ENCODE results near the gene FUCA2.

FUCA2 gene, protein sequence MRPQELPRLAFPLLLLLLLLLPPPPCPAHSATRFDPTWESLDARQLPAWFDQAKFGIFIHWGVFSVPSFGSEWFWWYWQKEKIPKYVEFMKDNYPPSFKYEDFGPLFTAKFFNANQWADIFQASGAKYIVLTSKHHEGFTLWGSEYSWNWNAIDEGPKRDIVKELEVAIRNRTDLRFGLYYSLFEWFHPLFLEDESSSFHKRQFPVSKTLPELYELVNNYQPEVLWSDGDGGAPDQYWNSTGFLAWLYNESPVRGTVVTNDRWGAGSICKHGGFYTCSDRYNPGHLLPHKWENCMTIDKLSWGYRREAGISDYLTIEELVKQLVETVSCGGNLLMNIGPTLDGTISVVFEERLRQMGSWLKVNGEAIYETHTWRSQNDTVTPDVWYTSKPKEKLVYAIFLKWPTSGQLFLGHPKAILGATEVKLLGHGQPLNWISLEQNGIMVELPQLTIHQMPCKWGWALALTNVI

DNA sequence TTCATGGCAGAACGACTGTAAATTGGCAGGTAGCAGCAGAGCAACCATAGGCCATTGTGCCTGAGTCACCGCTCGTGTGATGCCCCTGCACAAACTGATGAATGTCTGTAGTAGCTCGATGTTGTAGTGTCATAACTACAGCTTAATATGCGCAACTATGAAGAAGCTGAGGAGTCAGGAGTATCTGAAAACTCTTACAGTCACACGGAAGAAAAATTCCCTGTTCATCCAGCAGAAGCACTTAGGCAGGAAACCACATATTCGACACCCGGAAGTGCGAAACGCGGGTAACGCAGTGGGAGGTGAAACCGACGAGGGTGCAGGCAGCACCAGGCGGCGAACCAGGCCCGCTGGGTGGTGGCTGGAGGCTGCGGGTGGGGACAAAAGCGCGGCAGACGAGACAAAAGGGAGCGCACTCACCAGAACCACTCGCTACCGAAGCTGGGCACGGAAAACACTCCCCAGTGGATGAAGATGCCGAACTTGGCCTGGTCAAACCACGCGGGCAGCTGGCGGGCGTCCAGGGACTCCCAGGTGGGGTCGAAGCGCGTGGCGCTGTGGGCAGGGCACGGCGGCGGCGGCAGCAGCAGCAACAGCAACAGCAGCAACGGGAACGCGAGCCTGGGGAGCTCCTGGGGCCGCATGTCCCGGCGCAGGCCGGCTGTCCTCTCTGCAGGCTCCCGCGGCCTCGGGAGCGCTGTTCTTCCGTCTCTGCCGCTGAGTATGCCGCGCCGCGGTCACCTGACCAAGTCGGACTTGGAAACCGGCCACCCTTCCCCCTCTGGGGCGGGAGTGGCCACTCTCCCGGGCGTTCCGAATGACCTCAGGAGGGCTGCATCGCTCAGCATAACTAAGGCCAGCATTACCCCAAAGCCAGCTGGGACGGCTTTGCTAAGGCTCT lies at the start of gene FUCA2:
FUCA2 (minus strand) TSS at position 730 of the 901 bp plus-strand sequence; CDS start at position 644, 86 bp downstream.
- peak; percentile 90 for DNase-seq (ENCODE audit: low spot score)

DNA sequence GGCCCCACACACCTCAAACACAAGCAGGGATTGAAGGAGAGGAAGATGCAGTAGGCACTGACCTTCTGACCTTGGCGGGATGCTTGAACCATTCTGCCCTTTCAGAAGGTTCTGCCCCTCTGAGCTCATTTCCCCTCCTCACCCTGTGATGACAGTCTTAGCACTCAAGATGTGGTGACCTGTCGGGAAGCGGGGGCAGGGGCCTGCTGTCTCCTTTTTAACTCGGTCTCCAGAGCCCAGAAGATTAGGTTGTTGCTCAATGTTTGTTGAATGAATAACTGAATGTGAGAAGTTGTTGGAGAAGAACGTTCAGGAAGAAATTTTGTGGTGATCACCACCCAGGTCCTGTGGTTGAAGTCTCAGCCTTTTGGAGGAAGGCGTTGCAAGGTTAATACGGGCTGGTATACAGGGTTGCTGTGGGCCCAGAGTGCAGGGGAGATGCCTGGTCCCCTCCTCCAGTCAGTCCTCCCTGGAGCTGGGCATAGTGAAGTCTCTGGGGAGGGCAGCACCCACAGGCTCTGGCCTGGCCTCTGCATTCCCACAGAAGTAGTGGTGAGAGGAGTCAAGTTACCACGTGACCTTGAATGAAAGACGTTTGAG lies 49.7 kb upstream of the FUCA2 start:
- DNase-seq (ENCODE audit: low spot score), result no peak

DNA sequence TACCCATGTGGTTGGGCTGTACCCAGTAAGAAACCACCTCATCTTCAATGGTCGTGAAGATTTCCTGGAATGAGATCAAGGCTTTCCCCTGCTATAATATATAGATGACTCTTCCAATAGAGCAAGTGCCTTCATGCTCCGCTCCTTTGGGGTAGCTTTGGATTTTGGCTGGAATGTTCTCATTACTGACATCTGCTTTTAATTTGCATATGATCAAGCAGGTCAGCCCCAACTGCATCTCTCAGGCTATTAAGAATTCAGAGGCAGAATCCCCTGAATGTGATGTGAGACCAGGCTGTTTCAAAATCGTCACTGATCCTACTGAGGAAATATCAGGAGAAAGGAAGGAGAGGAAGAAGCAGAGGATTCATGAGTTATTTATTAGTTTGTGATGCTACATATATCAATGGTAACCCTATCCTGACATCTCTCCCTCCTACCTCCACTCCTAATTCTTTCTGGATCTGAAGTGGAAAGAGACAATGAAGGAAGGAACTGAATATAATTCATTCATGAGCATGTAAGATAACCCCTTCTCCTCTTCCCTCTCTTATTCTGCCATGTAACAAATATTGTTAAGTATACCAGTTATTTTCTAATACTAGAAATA lies 47.6 kb upstream of the FUCA2 start:
- no peak for DNase-seq (ENCODE audit: low spot score)

DNA sequence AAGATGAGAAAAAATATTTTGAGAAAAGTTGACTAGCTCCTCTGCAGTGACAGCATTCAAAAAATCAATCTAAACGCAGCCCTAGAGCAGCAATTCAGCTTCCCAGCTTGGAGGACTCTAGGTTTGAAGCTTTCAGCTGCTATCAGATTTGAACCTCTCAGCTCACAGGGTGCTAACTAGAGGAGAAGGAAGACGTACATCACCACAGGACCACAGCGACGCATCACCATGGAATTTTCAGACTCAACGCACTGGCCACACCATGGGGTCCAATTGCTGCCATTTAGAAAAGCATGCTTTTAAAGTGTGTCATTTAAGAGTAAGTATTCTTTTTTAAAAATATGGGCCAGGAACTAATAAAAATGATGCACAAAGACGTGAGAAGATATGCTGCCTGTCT lies 45.0 kb upstream of the FUCA2 start:
- DNase-seq (ENCODE audit: low spot score), result peak; percentile 58

DNA sequence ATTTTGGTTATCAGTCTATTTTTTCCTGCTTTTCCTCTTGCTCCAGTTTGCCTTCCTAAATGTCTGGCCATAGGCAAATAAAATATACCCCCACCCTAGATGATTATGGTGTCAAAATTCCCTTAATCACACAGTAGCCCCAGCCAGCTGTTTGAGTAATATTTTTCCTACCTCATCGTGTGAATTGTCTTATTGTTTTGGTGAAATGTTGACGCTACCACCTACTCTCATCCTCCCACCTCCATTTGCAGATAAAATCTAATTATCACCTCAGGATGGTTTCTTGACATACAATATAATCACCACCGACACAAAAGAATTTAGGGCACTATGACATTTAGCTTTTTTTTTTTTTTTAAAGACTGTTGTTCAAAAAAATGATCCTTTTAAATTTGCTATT lies 44.1 kb upstream of the FUCA2 start:
- DNase-seq (ENCODE audit: low spot score), result no peak

DNA sequence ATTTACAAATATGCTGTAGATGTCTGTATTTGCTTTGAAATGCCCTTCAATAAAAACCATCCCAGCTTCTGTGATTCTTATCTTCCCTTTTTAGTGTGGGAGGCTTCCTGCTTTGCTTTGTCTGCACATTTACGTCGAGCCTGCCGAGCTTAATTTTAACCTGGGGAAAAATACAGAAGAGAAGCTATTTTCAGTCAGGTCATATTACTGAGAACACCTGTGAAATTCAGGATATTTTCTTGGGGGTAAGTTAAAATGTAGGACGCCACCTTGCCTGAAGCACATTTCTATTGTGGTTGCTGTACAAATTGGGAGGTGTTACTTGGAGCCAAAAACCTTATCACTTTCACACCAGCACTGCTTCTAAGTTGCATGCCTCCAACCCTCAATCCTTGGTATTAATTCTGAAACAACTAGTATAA lies 43.6 kb upstream of the FUCA2 start:
- no peak for DNase-seq (ENCODE audit: low spot score)

DNA sequence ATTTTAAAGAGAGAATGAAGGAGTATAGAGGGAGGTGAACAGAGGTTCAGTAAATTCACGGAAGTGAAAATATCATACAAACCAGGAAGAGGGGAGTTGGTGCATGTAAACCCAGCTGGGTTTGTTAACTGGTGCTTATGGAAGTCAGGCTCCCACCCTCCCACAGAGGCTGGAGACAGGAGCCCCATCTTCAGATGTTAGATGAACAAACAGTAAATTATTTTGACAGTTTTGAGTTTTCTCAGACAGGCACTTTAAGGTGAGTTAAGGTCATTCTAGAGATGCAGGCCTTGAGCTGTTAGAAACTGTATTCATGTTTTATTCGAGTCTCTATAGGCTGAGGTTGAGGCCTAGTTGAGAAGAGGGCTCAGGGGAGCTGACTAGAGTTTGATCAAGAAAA lies 41.8 kb upstream of the FUCA2 start:
- no peak for DNase-seq (ENCODE audit: low spot score)

DNA sequence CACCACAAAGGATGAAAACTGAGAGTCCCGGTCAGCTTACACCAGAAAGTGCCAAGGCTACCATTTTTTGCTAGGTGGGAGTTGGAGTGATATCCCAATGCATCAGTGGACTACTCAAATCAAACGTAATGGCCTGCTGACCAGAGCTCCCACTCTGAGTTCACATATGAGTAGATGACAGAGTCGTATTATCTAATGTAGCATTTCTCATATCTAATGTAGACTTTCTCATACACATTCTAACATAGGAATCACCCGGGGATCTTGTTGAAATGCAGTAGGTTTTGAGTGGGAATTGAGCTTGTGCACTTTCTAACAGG lies 38.4 kb upstream of the FUCA2 start:
- no peak for DNase-seq (ENCODE audit: low spot score)

DNA sequence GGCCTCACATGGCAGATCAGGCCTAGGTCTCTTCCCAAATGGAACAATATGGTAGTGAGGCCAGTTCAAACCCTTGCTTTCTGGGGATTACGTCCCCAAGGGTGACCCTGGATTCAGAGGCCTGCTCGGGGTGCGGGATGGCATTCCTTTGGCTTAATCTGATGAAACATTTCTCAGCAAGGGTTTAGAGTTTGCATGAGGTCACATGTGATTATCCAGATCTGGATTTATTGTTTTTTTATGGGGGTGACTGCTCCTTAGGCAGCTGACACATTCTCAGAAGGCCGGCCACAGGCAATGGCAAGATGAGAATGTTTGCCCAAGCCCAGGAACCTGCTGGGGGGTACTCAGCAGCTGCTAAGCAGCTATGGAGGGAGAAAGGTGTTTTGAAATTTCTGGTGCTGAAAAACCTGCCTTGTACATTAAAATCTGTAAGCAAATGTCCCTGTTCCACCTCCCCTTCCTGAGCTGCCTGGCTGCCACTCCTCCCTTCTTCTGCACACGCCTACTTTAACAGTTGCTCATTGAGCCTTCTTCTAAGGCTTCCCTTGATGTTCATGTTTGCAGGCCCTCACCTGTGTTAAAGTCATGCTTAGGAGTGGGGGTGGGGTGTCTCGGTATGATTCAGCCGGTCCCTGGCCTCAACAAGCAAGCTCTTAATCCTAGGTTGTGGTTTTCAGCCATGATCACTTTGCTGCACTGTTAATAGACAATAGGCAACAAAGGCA lies 37.9 kb upstream of the FUCA2 start:
- peak; percentile 33 for DNase-seq (ENCODE audit: low spot score)

DNA sequence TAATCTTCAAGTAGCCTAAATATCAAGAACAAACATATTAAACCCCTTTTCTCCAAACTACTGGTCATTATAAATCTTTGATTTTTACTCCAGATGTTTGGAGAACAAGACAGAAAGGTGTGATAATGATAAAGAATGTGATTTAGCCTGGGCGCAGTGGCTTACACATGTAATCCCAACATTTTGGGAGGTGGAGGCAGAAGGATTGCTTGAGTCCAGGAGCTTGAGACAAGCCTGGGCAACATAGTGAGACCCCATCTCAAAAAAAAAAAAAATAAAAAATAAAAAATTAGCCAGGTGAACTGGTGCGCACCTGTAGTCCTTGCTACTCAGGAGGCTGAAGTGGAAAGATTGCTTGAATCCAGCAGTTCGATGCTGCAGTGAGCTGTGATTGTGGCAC lies 35.1 kb upstream of the FUCA2 start:
- no peak for DNase-seq (ENCODE audit: low spot score)

DNA sequence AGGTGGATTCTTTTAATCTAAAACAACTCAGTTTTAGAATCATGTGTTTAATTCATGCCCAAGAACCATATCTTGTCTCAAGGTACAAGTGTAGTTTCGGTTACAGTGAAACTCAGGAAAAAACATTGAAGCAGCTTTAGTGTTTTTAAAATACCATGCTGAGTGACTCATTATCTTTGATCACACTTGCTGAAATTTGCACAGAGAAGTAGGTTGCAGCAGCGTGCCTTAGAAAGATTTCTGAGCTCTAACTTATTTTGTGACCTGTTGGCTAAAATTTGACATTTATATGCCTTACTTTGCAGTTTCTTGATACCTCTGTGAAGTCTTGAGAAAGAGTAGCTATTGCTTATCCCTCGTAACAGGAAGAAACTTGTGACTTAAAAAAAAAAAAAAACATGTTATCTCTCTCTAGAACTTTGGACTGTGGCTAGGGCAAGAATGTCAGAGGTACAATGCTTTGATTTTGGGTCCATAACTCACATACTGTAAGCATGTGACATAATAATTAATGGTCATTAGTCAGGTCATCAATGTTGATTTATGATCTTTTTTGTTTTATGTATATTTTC lies 34.5 kb upstream of the FUCA2 start:
- peak; percentile 45 for DNase-seq (ENCODE audit: low spot score)

DNA sequence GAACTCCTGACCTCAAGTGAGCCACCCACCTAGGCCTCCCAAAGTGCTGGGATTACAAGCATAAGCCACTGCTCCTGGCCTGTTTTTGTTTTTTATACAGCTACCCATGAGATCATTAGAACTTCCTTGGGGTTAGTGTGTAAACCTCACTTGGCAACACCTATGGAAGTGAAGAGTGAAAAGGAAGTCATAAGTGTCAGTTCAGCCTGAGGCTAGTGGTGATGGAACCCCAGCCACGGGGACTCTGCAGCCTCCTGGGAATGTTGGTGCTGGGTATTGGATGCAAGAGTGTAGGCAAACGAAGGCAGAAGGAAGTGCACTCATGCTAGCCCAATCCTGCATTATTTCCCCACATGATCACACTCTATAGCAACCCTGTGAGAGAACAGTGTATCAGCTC lies 33.6 kb upstream of the FUCA2 start:
- DNase-seq (ENCODE audit: low spot score), result peak; percentile 20

DNA sequence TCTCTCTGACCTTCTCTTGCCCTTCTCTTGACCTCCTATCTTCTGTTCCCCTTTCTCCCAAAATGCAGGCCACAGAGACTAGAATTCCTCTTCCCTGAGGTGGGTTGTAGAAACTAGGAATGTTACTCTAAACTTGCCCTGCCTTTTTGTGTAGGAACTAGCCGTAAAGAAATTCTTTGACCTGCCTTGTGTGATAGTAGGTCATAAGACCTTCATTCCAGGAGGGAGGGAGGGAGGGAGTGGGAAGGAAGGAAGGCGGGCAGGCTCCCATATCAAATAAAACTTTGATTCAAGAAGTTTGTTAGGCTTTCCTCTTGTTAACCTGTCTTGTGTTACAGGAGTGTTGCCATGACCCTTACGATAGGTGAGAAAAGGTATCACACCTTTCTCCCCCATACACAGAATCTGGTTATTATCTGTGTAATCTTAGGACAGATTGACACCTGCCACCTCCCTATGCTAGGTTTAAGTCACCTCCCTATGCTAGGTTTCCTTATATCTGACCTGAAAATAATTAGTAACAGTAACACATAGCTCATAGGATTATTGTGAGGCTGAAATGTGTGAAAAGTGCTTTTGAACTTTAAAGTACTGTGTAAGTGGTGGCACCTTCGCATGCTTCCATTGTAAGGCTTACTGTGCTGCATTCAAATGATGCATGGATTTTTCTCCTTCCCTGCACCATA lies 32.6 kb upstream of the FUCA2 start:
- DNase-seq (ENCODE audit: low spot score), result no peak

DNA sequence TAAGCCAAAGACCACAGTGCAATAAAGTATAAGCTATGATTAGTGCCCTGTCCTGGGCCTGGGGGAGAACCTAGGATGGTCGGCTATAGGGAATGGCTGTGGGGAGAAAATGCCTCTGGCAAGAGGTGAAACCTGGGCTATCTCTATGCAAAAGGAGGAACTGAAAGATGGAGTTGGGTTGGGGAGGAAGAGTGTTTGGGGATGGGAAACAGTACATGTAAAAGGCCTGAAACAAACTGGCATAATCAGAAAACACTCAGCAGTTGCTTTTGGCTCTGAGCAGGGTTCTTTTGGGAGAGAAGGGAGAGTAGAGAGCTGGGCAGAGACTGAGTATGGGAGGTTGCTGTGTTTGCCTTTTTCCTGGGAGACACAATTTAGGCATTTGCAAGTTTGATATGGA lies 31.9 kb upstream of the FUCA2 start:
- no peak for DNase-seq (ENCODE audit: low spot score)

DNA sequence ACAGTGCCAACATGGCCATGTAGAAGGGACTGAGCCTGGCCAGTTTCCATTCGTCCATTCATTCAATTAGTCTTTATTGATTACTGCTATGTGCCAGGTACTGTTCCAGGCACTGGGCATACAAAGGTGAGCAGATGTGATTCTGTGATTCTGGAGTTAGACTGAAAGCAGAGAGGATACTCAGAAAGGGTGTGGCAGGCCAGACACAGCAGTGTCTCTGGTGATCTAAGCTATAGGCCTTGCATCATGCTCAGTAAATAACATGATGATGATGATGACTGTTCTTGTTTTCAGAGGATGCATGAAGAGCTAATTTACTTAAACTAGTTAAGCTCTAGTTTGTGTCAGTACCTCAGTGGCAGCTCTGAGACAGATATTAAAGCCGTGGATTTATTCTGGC lies 31.4 kb upstream of the FUCA2 start:
- DNase-seq (ENCODE audit: low spot score), result no peak

DNA sequence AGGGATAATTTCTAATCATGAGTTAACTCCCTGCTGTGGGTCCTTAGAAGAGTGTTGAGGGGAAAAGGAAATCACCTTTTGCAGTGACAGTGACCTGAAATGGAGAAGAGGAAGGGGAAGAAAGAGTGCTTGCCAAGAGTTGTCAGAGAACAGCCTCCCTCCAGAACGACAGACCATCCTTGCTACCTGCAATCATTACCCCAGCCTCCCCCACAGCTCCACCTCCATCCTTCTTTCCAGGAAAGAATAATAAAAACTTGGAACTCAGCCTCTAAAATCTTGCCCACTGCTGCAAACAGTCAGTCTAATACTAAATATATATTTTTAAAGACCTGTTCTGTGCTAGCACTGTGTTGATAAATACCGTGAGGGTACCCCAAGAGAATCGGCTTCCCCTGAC lies 28.7 kb upstream of the FUCA2 start:
- DNase-seq (ENCODE audit: low spot score), result no peak

DNA sequence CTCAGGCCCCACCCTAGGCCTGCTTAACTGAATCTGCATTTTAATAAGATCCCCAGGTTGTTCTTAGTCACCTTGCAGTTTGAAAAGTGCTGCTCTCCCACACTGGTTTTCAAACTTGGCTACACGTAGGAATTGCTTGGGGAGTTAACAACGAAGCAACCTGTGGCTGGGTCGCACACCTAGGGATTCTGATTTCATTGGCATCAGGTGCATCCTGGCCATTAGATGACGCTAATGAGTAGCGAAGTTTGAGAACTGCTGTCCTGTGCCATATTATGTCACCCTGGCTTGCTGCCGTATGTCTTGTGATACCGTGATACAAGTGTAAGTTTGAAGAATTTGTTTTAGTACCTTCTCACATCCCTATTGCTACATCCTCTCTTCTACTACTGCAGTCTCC lies 28.2 kb upstream of the FUCA2 start:
- no peak for DNase-seq (ENCODE audit: low spot score)

DNA sequence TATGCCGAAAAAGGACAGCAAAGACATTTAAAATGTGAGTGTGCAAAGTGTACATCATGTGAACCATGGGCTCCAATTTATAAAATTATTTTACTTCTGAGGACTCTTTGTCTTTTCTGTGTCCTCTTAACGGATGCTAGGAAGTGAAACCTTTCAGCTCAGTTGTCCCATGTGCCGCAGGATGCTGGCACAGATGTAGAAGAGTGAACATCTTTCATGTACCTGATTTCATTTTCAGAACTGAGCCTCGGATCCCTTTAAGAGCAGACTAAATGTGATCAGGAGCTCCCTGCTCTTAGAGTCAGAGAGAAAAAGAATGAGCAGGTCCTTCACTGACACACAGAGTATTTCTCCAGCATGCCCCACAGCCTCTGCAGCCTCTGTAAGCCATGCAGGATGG lies 27.6 kb upstream of the FUCA2 start:
- no peak for DNase-seq (ENCODE audit: low spot score)

DNA sequence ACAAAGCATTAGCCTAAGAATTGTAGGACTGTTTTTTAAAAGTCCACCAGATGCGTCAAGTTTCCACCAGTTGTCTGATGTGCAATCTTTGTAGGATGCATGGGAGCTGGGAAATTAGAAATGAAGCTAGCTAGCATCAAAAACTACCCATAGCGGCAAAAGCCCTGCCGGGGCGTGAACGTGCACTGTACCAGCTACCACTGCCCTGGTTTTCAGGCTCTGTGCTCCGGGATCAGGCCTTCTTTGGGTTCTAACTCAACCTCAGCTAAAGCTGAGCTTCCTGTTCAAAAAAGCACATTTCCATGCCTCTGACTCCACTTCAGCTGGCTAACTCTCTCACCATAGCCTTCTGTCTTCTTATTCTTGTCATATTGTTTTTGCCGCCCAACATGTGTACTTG lies 26.9 kb upstream of the FUCA2 start:
- DNase-seq (ENCODE audit: low spot score), result no peak

DNA sequence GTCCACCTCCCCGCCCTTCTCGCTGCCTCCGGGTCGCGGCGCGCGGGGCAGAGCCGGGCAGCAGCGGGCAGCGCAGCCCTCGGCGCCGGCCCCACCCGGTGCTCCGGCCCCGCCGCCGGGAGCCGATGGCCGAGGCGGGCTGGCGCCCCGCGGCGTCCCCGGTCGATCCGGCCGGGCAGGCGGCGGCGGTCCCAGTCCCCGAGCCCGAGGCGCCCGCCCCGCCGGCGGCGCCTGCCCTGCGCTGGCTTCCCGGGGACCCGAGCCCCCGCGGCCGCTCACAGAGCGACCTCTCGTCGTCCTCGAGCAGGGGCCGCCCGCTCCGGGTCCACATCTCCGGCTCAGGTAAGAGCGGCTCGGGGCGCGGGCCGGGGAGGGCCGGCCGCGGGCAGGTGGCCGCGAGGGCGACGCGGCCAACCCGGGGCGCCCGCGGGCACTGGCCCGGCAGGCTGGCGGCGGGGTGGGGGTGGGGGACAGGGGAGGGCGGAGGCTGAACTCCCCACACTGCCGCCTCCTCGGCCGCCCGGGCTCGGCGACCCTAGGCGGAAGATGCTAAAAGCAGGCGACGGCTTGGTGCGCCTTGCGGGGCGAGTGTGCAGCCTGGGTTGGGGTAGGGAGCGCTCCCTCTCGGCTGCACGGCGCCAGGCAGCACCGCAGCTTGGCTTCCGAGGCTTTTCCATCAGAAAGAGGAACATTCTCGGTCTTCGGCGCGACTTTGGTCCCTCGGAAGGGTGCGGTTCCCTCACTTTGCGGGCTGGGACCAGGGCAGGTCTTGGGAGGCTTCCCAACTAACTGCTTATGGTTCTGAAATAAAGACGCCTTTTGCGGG lies 25.6 kb upstream of the FUCA2 start:
- DNase-seq (ENCODE audit: low spot score), result peak; percentile 78

All from kidney tubule cell (primary cell).